GM19372 (cell line): Measurements from ENCODE around the gene CDKAL1.

Experiments
- ATAC-seq: cut with Tn5 transposase; IDR thresholded peaks from one replicate; pipeline ENCODE4 v1.9.1; 2021; ENCODE audit warnings: mild to moderate bottlenecking, low read depth, moderate library complexity; ENCODE audit not compliant: unreplicated experiment

Gene CDKAL1

DNA sequence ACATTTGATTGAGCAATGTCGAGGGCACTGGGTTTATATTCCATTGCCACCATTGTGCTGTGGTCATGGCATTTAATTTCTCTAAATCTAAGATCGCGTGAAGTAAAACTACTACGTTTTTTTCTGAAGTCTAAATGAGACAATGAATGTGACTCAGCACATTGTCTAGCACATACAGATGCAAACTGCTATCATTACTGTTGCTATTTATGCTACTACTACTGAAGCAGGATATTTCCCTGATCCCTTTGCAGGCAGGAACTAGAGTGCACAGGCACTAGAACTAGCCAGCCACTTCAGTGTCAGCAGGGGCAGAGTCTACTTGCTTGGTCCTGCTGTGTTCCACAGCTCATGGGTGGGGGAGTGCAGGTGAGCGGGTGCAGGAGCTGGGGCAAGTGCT, 449.7 kb downstream of the CDKAL1 start:
- ATAC-seq: no peak

DNA sequence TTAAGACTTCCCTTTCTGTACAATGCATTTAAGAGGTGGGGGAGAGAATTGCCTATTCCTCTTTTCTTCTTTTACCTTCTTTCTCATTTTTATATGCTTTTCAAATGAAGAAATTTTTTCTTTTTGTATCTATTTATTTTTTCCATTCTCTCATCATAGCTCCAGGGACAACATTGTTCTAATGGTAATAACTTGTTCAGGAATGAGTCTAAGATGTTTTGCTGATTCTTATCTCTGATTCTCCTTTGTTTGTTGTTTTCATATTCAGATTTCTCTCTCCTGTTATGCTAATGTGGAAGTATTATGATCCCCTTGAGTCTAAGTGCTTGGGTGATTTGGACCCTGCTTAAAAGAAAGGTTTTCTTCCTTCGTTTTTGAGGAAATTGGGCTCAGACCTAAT, 451.6 kb downstream of the CDKAL1 start:
- no peak for ATAC-seq

DNA sequence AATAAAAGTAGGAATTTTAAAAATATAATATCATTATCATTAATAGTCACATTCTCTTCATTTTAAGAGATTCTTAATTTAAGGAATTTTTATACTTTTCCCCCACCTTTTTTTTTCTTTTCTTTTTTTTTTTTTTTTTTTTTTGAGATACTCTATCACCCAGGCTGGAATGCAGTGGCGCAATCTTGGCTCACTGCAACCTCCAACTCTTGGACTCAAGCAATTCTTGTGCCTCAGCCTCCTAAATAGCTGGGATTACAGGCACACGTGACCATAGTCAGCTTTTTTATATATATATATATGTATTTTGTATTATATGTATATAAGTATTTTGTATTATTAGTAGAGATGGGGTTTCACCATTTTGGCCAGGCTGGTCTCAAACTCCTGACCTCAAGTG, 457.7 kb downstream of the CDKAL1 start:
- no peak for ATAC-seq

DNA sequence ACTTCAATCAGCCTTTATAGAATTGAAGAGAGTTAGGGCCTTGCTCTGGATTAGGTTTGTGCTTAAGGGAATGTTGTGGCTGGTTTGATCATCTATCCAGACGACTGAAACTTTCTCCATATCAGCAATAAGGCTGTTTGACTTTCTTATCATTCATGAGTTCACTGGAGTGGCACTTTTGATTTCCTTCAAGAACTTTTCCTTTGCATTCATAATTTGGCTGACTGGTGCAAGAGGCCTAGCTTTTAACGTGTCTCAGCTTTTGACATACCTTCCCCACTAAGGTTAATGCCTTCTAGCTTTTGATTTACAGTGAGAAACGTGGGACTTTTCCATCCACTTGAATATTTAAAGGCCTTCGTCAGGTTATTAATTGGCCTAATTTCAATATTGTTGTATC, 461.8 kb downstream of the CDKAL1 start:
- no peak for ATAC-seq

DNA sequence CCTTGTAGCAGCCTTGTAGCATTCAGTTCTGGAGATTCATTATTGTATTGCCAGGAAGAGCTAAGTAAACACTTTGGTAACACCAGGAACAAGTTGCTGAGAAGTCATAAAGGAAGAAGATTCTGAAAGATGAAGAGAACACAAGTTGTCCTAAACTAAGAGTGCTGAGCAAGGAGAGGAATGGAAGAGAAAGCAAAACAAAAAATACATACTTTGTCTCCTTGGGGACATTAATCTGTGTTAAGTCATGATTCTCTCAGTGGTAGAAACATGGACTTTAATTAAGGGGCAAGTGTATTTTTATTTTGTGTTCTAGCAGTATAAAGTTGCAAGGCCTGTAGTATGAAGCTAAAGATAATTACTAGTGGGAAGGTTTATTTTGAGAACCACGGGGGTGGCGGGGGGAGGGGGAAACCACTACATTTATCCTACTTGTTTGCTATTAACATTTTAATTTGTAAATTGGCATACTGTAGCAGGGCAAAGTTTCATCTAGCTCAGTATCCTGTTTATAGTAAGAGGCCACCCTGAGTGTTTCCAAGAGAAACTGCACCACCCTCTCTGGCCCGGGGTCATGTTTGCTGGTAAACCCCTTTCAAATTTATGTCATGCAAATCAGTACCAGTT, 463.0 kb downstream of the CDKAL1 start:
- ATAC-seq: no peak

DNA sequence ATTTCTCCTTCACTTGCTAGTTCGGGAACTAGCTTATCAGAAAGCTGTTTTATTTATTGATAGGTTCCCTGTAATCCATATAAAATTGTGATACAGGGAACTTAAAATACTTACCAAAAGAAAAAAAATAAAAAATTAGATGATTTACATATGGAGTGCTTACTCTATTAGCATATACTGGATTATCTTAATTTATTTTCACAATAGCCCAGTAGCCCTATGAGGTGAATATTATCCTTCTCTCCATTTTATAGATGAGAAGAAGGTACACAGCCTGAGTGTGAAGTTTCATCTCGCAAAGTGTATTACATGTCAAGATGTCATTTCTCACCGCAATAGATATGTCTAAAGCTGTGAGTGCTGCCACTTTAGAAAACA, 463.5 kb downstream of the CDKAL1 start:
- no peak for ATAC-seq

DNA sequence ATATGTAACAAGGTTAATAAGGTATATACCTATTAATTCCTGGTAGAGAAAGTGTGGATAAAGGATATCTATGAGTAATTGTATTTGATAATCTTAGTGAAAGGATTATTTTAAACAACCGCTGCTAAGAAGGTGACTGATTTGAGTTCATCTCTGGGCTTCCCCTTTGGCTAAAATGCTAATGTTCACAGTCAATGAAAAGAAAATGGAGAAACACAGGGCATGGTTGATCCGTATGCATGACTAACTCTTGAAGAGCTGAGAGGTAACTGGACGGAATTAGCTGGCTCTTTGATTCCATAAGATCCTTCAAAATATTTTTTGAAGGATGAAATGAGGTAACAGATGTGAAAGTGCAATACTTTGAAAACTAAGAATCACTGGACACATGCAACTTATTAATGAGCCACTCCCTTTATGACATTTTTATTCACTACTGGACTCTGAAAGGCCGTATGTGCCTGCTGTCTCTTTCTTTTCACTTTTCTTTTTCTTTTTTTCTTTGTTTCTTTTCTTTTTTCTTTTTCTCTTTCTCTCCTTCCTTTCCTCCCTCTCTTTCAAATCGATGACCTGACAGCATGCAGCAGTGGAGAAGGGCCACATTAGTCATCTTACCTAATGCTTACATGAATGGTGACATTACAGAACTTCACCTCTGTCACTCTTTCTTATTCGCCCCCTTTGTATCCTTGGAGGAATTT, 464.6 kb downstream of the CDKAL1 start:
- no peak for ATAC-seq

DNA sequence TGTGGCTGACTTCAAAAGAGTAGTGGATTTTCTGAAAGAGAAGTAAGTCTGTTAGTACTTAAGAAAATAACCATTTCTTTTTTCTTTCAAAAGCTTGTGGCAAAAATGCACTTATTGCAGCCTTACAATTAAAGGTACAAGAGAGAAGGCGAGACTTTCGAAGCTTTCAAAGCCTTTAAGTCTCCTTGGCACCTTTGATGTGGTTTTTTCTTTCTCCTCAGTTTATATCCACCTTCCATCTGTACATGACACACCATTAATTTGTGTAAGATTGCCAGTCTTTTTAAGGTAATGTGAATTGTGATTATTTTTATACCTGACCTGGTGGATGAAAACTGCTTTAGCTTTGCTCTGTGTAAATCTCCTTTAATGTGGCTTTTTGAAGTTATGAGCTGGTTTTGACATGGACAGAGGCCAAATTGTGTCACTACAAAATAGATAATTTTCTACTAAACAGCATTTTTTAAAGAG, 466.1 kb downstream of the CDKAL1 start:
- ATAC-seq: no peak

DNA sequence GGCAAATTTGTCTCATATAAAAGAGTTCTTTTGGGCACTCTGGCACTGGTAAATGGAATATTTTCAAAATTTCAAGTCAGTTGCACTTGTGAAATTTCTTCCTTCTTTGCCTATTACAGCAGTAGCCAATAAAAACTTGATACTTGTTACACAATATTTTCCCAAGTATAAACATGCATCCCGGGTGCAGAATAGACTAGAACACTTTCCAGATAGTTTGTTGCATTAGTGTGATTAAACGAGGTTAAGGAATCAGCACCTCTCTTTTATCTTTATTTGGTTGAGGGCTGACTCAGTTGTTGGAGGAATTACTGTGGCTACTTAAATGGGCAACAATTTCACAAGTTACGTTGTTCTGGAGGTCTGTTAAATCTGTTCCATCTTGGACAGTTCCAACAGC, 467.5 kb downstream of the CDKAL1 start:
- ATAC-seq: no peak

DNA sequence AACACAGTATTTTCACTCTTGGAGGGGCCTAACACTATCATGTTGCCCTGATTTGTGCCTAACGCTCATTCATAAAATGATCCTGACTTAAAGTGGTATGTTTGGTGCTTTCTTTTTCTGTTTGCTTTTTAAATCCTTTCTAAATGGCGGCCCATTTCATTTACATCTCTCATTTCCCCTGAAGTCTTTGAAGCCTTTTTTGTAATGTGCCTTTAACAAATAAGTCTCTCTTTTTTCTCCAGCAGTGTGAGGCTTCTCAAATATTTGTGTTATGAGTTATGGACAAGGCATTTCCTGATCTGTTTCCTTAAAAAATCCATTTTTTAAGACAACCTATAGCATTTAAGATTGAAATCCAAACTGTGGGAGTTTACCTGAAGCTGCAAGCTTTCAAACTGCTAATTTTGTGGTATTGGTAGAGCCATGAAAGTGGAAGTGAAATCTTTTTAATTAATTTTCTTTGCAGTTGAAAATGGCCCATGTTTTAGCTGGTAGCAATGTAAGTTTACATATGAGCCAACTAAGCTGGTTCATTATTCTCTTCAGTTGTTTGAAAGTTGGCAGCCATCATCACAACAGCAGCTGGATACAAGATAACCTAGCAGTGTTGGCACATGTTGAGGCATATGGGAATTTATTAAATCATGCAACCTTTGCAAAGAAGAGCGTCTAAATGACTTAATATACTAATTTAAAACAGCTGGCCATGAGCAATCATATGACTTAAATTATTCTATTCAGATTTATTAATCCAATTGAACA, 469.7 kb downstream of the CDKAL1 start:
- ATAC-seq: peak; percentile 75

DNA sequence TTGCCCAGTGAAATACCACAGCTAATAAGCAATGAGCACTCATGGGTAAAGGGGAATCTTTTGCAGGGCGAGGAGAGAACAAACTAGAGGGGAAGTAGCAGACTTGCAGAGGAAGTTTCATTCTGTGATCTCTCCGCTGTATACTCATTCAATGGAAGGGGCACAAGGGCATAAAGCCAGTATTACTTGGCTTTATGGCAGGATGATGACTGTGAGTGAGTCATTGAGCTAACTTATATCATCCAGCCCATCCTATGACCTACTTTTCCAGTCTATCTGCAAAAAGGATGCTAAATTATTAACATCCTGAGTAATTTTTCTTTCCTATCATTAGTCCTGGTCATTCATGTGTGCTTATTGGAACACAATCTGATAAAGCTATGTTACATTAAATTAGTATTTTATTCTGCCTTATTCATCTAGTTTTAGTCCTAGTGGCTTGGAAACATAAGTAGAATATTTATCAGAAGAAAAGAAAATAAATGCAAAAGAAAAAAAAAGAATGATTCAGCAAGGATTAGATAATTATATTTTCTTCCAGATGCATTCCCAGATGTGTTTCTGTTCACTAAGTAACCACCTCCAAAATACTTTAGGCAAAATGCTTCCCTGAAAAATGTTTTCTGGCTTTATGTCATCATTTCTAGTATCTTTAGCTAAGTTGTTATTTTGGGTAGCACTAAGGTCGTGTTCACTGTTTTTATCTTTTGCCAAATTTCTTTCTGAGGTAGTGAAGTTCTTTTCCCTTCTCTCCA, 471.7 kb downstream of the CDKAL1 start:
- no peak for ATAC-seq

DNA sequence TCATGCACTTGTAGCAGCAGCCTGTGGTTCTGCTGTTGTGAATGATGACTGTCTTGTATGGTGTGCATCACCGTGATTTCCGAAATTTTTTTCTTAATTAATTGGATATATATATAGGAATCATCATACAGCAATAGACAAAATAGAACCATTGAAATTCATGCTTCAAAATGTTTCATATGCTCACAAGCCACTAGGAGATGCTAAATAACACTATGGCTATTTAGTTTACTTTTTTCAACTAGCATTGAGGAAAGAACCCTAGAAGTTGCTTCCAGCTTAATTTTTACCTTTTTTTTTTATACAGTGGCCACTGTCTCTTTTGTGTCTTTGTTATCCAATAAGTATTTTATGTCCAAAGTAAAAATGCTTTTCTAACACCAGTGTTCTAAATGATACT, 485.4 kb downstream of the CDKAL1 start:
- ATAC-seq: no peak

DNA sequence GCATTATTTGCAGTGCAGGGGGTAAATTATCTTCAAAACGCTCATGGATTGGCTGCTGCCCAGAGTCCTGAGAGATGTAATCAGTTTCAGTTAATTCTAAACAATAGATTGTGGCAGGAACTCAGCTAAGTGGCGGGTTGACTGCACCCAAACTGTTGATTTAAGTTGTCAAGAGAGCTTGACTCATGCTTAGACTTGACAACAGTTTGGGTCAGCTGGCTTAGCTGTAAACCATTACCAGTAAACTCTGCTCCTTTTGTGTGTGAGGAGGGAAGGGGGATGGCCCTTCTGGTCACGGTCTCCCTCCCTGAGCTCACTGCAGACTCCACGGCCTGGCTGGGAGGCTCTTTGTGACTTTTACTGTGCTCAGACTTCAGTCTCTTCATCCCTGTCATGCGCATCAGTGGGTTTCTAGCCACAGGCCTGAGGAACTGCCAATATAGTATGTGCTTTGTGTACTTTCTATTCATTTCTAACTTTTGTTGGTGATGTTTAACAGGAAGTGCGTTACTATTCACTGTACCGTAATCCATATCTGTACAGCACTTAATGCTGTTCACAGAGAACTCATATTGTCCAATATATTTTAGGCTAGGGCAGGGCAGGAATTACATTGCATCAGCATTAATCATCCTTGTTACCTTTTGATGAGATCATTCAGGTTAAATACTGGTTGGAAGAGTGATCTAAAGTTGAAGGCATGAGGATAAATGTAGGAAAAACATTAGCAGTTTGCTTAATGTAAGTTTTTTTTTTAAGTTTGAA, 488.3 kb downstream of the CDKAL1 start:
- ATAC-seq: peak; percentile 90

DNA sequence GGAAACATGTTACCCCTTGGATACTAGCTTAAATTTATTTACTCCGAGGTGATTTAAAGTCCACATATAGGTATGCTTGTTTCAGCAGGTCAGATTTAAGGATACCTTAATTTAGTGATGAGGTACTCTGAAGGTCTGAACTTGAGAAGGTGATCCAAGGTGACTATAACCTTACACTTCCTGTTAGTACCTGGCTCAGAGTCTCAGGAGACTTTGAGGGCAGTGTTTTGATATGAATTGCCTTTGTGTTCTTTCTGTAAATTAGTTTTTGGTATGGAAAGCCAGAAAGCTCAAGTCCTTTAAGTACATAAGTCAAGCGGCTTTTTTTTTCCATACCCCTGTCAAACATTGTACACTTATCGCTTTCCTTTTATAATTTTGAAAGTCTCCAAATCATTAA, 489.0 kb downstream of the CDKAL1 start:
- no peak for ATAC-seq

DNA sequence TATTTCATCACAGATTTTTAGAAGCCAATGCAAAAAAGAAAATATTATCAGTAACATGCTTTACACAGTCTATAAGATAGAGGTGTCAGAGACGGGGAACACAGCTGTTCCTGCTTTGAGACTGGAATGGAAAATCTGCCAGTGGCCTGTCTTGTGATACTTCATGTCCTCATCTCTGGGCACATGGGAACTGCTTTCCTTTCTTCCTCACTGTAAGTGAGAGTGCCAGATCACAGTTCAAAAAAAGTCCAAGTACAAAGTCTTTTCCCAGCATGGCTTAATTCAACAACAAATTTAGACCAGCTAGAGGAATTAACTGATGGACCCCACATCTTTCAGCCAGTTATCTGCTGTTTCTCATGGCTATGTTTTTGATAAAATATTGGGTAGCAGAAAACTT, 490.4 kb downstream of the CDKAL1 start:
- no peak for ATAC-seq

DNA sequence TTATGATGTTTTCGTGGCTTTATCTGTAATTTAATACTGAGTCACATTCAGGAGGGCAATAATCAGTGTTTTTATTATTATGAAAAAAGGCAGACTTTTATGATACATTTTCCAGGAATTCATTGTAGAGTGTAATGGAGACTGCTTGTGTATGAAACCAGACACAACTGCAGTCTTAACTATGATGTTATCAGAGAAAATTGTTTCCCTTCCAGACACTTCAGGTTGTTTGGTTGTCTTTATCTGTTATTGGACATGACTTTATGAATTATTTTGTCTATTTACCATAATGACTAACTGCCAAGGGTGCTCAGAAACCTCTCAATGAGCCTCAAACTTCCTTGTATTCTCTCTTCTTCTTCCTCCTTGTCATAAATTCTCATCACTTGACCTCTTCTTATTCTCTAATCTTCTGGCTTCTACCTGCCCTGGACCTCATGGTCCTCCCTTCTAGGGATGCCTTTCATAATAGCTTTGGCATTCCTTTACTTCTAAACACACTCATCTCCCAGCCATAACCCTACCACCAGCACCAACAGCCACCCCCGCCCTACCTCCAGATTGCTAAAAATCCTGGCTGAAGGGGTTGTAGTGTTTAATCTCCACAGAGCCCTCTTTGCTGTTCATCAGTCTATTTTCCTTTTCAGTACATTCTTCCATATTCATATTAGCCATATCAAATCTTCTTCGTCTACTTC, 492.5 kb downstream of the CDKAL1 start:
- ATAC-seq: no peak

DNA sequence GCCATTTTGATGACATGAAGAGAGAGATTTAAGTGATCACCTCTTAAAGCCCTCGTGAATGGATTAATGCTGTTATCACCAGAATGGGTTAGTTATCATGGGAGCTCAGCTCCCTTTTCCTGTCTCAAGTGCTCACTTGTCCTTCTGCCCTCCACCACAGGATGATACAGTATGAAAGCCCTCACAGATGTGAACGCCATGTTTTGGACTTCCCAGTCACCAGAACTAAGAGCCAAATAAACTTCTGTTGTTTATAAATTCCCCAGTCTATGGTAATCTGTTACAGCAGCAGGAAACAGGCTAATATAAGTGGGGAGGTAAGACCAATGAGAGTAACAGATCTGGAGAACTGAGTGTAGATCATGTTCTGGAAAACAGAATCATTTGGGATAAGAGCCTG, 493.2 kb downstream of the CDKAL1 start:
- ATAC-seq: no peak

DNA sequence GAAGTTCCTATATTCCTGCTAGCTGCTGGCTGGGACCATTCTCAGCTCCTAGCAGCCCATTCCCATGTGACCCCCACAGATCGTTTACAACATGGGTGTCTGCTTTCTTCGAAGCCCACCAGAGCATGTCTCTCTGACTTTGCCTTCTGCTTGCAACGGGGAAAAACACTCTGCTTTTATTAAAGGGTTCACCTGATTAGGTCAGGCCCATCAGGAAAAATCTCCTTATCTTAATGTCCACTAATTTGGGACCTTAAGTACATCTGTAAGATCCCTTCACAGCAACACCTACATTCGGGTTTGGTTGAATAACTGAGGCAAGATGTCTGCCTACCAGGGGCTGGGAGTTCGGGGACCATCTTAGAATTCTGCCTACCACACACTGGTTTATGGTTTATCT, 496.9 kb downstream of the CDKAL1 start:
- no peak for ATAC-seq

DNA sequence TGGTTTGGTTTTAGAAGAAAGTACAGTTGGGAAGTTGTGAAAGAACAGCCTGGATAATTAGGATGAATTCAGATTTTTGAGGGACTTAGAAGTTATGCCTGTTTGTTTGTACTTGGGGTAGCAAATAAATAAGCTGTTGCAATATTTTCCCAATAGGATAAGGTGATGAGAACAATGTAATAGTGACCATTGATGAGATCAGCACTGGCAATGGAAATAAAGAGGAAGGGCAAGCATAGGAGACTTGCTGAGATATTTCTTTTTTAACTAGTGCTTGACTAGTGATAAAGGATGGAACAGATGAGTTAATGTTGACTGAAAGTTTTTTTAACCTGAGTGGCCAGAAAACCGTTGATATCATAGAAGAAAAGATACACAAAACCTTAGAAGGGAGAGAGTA, 498.8 kb downstream of the CDKAL1 start:
- ATAC-seq: no peak

DNA sequence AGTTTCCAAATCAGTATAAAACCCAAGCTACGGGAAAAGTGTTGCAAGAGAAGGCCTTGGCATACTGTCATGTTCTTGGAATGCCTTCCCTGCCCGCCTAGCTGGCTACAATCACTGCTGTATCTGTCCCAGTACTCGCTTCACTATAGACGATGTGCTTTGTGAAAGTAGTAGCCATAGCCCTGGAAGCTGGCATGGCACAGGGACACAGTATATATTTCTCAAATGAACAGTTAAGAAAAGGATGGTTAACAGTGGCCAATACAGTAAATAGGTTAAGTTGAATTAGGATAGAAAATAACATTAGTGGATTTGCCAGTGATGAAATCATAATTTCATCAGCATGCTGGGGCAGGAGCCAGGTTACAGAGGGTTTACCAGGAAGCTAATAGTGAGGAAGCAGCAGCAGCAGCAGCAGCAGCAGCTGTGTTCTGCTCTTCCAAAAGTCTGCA, 499.3 kb downstream of the CDKAL1 start:
- ATAC-seq: no peak
